Measurements from ENCODE around the gene DUSP14. TPM values are rescaled to one million over a fixed set of nuclear protein-coding genes. Genes with fewer than 3 reads are reported as not detected.

DUSP14 gene
- total and polyA plus RNA-seq, 2 experiments from 2014 or later = 36.7 to 38.7 TPM

DNA sequence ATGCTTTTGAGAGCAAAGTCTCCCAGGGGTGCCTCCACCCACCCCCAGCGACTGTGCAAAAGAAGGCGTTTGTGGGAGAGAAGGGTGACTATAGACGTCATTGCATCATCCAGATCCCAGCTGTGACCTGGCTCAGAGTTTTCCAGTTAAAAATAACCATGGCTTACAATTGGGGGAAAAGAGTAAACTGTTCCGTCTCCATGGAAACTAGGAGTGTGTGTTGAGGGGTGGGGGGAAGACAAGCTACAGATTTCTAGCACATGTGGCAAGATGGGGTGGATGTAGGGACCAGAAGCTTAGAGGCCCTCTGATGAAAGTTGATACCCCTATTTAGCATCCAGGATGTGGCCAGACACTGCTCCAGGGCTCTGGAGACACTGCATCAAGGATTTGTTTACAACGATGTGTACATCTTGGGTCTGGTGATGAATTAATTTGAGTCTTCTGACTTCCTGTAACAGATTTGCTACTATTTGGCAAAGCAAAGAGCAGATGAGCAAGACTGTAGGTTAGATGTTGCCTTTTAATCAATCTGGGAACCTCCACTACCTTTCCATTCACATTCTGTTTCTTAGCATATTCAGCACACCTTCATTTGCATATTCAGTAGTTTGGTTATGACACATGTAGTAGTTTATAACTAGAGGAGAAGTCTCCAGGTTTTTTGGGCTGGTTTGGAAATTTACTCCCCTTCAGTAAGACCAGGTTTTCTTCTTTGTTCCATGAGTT is 6.2 kb upstream of the DUSP14 start (continued):
- TF ChIP-seq EZH2 (IDR thresholded peaks at IDR 0.05; ENCODE audit: low read depth, unreplicated experiment) = no peak
- TF ChIP-seq NANOG (IDR thresholded peaks at IDR 0.05; ENCODE audit: borderline replicate concordance) = no peak
- TF ChIP-seq POLR2AphosphoS5 (IDR thresholded peaks at IDR 0.05; ENCODE audit: low read depth) = no peak
- no peak for TF ChIP-seq STAT1 (IDR thresholded peaks at IDR 0.05; ENCODE audit: unreplicated experiment)
- TF ChIP-seq, protein P1, sequence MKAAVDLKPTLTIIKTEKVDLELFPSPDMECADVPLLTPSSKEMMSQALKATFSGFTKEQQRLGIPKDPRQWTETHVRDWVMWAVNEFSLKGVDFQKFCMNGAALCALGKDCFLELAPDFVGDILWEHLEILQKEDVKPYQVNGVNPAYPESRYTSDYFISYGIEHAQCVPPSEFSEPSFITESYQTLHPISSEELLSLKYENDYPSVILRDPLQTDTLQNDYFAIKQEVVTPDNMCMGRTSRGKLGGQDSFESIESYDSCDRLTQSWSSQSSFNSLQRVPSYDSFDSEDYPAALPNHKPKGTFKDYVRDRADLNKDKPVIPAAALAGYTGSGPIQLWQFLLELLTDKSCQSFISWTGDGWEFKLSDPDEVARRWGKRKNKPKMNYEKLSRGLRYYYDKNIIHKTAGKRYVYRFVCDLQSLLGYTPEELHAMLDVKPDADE (IDR thresholded peaks at IDR 0.05) = no peak
- TF ChIP-seq JUNB (IDR thresholded peaks at IDR 0.05; ENCODE audit: unreplicated experiment) = no peak

DNA sequence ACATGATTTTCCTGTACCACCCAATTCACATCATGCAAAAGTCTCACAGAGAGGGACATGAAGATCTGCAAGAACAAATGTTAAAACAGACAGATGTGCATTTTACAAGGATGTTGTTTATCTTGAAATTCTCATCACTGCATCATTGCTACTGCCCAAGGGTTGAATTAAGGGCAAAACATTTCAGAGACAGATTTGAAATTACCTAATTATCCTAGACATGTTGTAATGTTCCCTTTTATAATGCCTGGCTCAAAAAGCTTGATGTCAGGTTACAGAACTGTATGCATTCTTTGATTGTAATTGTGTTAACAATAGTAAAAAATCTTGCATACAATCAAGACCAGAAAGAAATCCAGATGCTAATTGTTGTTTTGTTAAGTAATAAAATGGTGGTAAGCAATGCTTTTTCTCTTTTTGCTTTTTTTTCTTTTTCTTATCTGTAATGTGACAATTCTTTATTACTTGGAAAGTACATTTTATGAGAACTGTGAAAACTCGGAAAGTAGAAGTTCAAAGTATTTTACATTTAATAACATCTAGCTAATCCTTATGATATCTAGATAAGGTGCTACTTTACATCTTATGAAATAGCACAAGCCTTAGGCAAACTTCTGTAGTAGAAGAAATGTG is 3.6 kb upstream of the DUSP14 start:
- no peaks in the 10 kb centered on the region for H3K36me3 ChIP-seq (ENCODE audit: insufficient read depth)
- peaks cover 37% of the 10 kb centered on the region for H3K4me1 ChIP-seq (ENCODE audit: insufficient read depth)
- DNase-seq (ENCODE audit: low spot score) = no peak
- no peak overlapping the region for H3K4me2 ChIP-seq
- H2AFZ ChIP-seq = no peak overlapping the region
- H3K9me2 ChIP-seq (ENCODE audit: insufficient read depth) = no peaks in the 10 kb centered on the region
- no peak overlapping the region for H3K27ac ChIP-seq (ENCODE audit: low read depth)
- peaks cover 8% of the 10 kb centered on the region for H3F3A ChIP-seq (replicated peaks; ENCODE audit: low read depth)
- no peak overlapping the region for H3K4me3 Mint-ChIP-seq
- H4K20me1 ChIP-seq (replicated peaks; ENCODE audit: insufficient read depth) = no peaks in the 10 kb centered on the region
- 0 out of 2 replicates have a peak, but pooled peaks cover 6% of the 10 kb centered on the region for H3K79me2 ChIP-seq (replicated peaks; ENCODE audit: insufficient read depth)
- TF ChIP-seq, protein P2, sequence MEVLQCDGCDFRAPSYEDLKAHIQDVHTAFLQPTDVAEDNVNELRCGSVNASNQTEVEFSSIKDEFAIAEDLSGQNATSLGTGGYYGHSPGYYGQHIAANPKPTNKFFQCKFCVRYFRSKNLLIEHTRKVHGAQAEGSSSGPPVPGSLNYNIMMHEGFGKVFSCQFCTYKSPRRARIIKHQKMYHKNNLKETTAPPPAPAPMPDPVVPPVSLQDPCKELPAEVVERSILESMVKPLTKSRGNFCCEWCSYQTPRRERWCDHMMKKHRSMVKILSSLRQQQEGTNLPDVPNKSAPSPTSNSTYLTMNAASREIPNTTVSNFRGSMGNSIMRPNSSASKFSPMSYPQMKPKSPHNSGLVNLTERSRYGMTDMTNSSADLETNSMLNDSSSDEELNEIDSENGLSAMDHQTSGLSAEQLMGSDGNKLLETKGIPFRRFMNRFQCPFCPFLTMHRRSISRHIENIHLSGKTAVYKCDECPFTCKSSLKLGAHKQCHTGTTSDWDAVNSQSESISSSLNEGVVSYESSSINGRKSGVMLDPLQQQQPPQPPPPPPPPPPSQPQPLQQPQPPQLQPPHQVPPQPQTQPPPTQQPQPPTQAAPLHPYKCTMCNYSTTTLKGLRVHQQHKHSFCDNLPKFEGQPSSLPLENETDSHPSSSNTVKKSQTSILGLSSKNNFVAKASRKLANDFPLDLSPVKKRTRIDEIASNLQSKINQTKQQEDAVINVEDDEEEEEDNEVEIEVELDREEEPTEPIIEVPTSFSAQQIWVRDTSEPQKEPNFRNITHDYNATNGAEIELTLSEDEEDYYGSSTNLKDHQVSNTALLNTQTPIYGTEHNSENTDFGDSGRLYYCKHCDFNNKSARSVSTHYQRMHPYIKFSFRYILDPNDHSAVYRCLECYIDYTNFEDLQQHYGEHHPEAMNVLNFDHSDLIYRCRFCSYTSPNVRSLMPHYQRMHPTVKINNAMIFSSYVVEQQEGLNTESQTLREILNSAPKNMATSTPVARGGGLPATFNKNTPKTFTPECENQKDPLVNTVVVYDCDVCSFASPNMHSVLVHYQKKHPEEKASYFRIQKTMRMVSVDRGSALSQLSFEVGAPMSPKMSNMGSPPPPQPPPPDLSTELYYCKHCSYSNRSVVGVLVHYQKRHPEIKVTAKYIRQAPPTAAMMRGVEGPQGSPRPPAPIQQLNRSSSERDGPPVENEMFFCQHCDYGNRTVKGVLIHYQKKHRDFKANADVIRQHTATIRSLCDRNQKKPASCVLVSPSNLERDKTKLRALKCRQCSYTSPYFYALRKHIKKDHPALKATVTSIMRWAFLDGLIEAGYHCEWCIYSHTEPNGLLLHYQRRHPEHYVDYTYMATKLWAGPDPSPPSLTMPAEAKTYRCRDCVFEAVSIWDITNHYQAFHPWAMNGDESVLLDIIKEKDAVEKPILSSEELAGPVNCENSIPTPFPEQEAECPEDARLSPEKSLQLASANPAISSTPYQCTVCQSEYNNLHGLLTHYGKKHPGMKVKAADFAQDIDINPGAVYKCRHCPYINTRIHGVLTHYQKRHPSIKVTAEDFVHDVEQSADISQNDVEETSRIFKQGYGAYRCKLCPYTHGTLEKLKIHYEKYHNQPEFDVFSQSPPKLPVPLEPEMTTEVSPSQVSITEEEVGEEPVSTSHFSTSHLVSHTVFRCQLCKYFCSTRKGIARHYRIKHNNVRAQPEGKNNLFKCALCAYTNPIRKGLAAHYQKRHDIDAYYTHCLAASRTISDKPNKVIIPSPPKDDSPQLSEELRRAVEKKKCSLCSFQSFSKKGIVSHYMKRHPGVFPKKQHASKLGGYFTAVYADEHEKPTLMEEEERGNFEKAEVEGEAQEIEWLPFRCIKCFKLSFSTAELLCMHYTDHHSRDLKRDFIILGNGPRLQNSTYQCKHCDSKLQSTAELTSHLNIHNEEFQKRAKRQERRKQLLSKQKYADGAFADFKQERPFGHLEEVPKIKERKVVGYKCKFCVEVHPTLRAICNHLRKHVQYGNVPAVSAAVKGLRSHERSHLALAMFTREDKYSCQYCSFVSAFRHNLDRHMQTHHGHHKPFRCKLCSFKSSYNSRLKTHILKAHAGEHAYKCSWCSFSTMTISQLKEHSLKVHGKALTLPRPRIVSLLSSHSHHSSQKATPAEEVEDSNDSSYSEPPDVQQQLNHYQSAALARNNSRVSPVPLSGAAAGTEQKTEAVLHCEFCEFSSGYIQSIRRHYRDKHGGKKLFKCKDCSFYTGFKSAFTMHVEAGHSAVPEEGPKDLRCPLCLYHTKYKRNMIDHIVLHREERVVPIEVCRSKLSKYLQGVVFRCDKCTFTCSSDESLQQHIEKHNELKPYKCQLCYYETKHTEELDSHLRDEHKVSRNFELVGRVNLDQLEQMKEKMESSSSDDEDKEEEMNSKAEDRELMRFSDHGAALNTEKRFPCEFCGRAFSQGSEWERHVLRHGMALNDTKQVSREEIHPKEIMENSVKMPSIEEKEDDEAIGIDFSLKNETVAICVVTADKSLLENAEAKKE (CRISPR knock-in tag; IDR thresholded peaks at IDR 0.05) = no peak
- TF ChIP-seq, protein P1 (IDR thresholded peaks at IDR 0.05) = no peak
- TF ChIP-seq EZH2 (IDR thresholded peaks at IDR 0.05; ENCODE audit: low read depth, unreplicated experiment) (no peak), ZNF114 (CRISPR knock-in tag; IDR thresholded peaks at IDR 0.05) (no peak), JUNB (IDR thresholded peaks at IDR 0.05; ENCODE audit: unreplicated experiment) (no peak), CREB1 (CRISPR knock-in tag; IDR thresholded peaks at IDR 0.05; ENCODE audit: low read depth) (no peak), POLR2AphosphoS5 (IDR thresholded peaks at IDR 0.05; ENCODE audit: low read depth) (no peak), EZH2phosphoT487 (IDR thresholded peaks at IDR 0.05; ENCODE audit: unreplicated experiment) (no peak), STAT1 (IDR thresholded peaks at IDR 0.05; ENCODE audit: unreplicated experiment) (no peak), ZNF331 (CRISPR knock-in tag; IDR thresholded peaks at IDR 0.05; ENCODE audit: low read depth) (no peak)
- peaks cover 9% of the 10 kb centered on the region for H3K27me3 Mint-ChIP-seq (ENCODE audit: insufficient read depth, low read depth, poor library complexity)
- H3K9me3 Mint-ChIP-seq = no peaks in the 10 kb centered on the region; the same call in 2 of the 3 replicates
- H3K27me3 ChIP-seq (ENCODE audit: insufficient read depth) = 0 out of 2 replicates have a peak, but pooled peaks cover 5% of the 10 kb centered on the region
- no peak overlapping the region for H3K4me3 ChIP-seq
- H3K4me1 Mint-ChIP-seq = peaks cover 43% of the 10 kb centered on the region
- H3K27ac Mint-ChIP-seq = no peak overlapping the region
- ATAC-seq = no peak
- H3K36me3 Mint-ChIP-seq (ENCODE audit: low read depth) = no peaks in the 10 kb centered on the region

All from GM23338 (cell line).